GM12873 (cell line): ENCODE results near the gene ZBED4.

ENCODE experiments used
- CTCF ChIP-seq: IDR thresholded peaks from 2 replicates; pipeline ENCODE4 v1.5.1; 2012; ENCODE audit warnings: low read depth, mild to moderate bottlenecking, moderate library complexity, low read length, control low read depth; ENCODE audit not compliant: insufficient read depth; ENCODE audit errors: missing control alignments

The ZBED4 gene

GRCh38 chr22:49856343-49856742 is 2.7 kb downstream of the ZBED4 start:
- no peak for TF ChIP-seq CTCF

- TF ChIP-seq CTCF, result no peak
Observed at GRCh38 chr22:49856766-49857618, 3.3 kb downstream of the ZBED4 start.

DNA sequence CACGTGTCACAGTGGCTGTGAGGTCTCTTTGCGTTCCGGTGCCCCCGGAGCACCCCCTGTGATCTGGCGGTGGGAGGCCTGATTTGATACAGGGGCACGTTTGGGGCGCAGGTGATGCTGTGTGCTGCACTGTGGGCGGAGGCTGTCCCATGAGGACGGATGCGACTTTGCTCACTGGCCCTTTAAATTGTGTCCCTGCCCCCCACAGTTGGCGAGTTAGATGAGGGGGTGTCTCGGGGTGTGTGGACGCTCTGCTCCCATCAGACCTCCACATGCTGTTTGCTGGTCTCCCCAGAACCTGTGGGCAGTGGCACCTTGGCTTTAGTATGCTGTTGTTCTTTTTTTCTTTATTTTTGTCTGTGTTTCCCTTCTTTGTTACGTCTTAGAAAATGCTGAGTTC is 5.2 kb downstream of the ZBED4 start:
- TF ChIP-seq CTCF, result no peak

GRCh38 chr22:49861642-49862495 is 8.2 kb downstream of the ZBED4 start:
- TF ChIP-seq CTCF, result no peak

GRCh38 chr22:49862496-49862776 is 8.8 kb downstream of the ZBED4 start:
- no peak for TF ChIP-seq CTCF

DNA sequence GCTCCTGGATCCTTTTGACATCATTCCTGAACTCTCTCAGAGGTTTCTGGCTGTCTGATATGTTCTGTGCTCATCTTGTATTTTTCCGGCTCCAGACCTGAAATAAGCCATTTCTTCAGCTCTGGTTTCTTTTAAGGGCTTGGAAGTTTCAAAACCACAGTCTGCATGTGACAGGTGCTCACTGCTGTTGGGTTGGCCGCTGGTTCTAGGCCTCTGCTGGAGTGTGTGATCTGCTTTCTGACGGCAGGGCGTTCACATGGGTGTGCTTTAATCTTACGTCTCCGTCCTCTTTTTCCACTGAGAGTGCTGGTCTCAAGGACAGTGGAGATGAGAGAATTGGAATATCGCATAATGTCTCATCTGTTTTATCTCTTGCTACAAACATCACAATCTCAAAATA is 10.3 kb downstream of the ZBED4 start:
- no peak for TF ChIP-seq CTCF

DNA sequence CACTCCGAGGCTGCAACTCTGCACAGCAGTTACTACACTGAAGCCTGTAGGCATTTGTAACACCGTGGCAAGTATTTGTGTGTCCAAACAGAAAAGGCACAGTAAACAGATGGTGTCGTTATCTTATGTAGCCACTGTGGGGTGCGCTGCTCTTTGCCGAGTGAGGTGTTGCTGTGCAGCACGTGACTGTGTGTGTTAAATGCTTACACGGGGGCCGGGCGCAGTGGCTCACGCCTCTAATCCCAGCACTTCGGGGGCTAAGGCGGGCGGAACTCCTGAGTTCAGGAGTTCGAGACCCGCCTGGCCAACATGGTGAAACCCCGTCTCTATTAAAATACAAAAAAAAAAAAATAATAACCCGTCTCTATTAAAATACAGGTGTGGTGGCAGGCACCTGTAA is 11.5 kb downstream of the ZBED4 start:
- TF ChIP-seq CTCF, result no peak
